OCI-LY7 (cell line): ENCODE results near the gene MLX.

Experiments
- EZH2phosphoT487 ChIP-seq: fragments of 200-600 bp; sonication (generic); IDR thresholded peaks from 2 replicates; pipeline ENCODE4 v1.6.1; 2018; ENCODE audit warnings: low read depth, borderline replicate concordance, mild to moderate bottlenecking, mixed run types, antibody characterized with exemption, low read length, moderate library complexity, mixed read lengths
- TF ChIP-seq, protein P1 (sequence below): fragments of 200-600 bp; sonication (generic); conservative IDR thresholded peaks from 2 replicates; pipeline ENCODE4 v1.5.1; 2014; ENCODE audit warnings: mild to moderate bottlenecking, antibody characterized with exemption, low read length, moderate library complexity, mixed read lengths

DNA sequence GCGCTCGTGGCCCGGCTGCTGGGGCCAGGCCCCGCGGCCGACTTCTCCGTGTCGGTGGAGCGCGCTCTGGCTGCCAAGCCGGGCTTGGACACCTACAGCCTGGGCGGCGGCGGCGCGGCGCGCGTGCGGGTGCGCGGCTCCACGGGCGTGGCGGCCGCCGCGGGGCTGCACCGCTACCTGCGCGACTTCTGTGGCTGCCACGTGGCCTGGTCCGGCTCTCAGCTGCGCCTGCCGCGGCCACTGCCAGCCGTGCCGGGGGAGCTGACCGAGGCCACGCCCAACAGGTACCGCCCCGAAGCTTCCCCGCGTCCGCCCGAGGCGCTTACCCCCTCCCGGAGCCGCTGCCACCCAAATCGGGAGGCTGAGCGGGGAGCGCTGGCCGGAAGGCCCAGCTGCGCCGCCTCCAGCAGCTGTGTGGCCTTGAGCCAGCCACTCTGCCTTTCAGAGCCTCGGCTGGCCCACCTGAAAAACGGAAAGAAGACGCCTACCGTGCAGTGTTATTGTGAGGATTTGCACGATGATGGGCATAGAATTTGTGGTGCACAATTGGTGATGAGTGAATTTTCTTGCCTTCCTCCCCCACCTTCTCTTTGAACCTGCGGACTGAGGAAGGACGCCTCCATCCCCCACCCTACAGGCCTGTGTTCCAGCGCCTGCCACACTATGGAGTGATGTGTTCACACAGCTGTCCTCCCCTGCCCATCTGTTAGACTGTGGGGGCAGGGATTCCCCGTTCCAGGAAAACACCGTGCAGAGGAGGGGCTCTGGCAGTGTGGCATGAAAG is 30.3 kb upstream of the MLX start:
- TF ChIP-seq, protein P1, sequence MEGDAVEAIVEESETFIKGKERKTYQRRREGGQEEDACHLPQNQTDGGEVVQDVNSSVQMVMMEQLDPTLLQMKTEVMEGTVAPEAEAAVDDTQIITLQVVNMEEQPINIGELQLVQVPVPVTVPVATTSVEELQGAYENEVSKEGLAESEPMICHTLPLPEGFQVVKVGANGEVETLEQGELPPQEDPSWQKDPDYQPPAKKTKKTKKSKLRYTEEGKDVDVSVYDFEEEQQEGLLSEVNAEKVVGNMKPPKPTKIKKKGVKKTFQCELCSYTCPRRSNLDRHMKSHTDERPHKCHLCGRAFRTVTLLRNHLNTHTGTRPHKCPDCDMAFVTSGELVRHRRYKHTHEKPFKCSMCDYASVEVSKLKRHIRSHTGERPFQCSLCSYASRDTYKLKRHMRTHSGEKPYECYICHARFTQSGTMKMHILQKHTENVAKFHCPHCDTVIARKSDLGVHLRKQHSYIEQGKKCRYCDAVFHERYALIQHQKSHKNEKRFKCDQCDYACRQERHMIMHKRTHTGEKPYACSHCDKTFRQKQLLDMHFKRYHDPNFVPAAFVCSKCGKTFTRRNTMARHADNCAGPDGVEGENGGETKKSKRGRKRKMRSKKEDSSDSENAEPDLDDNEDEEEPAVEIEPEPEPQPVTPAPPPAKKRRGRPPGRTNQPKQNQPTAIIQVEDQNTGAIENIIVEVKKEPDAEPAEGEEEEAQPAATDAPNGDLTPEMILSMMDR, result no peak
- TF ChIP-seq EZH2phosphoT487, result no peak
